HuH-7.5 (cell line): ENCODE data around the gene TNNC1.

Experiments
- DNase-seq: peaks from one replicate; pipeline ENCODE4 v3.0.0; 2011; ENCODE audit warnings: low spot score

The TNNC1 gene

DNA sequence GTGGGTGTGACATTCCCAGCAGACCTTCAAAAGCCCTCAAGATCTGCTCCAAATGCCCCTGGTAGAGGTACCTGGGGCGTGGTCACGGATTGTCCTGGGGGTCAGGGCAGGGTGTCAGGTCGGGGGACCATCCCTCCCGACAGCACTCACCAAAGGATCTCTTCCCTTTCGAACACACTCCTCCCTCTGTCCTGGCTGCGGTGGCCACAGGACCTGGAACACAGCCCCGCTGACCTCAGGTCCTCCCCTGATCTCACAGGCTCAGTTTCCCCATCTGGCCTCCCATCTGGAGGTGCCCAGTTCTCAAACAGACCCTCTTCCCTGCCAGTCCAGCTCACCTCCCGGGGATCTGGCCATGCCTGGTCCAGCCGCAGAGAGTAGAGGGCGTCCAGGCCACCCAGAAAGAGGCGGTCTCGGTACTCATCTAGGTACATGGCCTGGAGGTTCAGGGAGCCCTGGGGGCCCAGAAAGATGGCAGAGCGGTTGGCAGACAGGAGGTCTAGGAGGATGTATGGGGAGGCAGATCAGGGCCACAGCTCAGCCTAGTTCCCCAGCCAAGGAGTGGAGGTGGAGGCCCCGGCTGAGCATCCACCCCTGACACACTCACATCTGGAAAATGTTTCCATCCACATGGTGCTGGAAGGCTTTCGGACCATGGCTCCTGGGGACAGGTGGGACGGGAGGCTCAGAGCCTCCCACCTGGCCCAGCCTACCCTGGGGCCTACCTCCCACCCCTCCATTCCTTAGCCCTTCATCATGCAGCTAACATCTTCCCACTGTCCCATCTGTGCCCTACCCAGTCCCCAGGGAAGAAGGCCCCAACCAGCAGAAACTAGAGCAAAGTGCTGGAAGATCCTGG is 11.2 kb downstream of the TNNC1 start:
- DNase-seq, result no peak

- DNase-seq, result no peak
These were observed 12.0 kb downstream of the TNNC1 start for GRCh38 chr3:52441772-52442332.

DNA sequence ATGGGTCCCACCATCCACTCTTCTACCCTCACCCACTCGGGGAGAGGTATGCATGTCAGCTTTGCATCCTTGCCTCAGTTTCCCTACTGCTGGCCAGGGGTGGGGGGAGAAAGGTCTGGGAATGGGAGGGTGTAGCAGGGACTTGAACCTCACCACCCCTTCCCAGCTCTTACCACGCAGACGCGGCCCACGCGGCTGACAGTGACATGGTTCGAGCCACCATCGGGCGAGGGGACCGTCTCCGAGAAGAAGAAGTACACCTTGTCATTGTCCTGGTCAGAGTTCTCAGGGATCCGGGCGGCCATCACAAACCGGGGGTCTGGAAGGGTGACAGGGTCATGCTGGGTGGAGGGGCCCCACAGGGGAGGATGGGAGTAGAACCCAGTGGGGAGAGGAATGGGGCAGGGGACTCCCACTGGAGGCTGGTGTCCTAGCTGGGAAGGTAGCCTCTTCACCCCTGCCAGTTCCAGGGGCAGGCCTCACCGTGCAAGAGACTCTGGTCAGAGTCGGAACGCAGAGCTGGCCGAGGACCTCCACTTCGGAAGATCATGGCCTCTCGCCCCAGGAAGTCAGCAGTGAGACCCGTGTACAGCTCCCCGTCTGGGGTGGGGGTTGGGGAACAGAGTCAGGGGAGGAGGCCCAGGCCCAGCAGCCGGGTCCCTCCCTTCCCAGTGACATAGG is 12.6 kb downstream of the TNNC1 start:
- no peak for DNase-seq

- no peak for DNase-seq
These were observed 13.2 kb downstream of the TNNC1 start for GRCh38 chr3:52440671-52441070.

- DNase-seq, result no peak
These were observed 13.6 kb downstream of the TNNC1 start for GRCh38 chr3:52440249-52440551.

GRCh38 chr3:52439426-52440248 is 14.2 kb downstream of the TNNC1 start:
- no peak for DNase-seq

GRCh38 chr3:52438579-52439425 is 15.0 kb downstream of the TNNC1 start:
- DNase-seq, result no peak

DNA sequence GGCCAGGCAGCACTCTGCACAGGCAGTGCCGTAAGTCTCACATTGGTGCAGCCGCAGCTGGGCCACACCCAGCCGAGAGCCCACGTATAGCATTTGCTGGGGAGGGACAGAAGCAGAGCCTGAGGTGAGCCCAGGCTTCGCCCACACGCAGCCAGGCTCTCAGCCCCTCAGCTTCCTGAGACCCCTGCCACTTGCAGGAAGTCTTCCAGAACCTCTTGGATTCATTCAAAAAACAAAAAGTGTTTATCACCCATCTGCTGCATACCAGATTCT is 15.8 kb downstream of the TNNC1 start:
- DNase-seq, result no peak

GRCh38 chr3:52437326-52438103 is 16.3 kb downstream of the TNNC1 start:
- no peak for DNase-seq

GRCh38 chr3:52436500-52437149 is 17.2 kb downstream of the TNNC1 start:
- no peak for DNase-seq

- DNase-seq, result no peak
These were observed 18.4 kb downstream of the TNNC1 start for GRCh38 chr3:52435246-52436101.

GRCh38 chr3:52434491-52435115 is 19.2 kb downstream of the TNNC1 start:
- no peak for DNase-seq

DNA sequence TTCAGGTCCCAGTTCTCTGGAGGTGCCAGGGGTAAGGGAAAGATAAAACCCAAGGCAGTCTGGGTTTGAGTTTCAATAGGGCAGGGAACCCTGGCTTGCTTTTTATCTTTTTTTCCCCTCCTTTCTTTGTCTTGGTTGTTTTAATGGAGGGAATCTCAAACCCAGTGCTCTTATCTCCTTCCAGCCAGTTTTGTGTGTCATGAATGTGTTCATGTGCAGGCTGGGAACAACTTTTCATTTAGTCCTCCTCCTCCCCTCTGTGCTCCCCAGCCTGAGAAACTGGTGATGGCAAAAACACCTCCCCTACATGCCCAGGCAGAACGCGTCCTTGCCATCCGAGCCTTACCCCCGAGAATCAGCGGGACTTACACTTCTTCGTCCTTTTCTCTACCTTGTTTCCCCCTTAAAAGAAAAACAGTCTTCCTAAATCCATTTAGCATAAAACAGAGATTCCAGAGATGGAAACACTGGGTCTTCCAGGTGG is 19.8 kb downstream of the TNNC1 start:
- DNase-seq, result no peak

DNA sequence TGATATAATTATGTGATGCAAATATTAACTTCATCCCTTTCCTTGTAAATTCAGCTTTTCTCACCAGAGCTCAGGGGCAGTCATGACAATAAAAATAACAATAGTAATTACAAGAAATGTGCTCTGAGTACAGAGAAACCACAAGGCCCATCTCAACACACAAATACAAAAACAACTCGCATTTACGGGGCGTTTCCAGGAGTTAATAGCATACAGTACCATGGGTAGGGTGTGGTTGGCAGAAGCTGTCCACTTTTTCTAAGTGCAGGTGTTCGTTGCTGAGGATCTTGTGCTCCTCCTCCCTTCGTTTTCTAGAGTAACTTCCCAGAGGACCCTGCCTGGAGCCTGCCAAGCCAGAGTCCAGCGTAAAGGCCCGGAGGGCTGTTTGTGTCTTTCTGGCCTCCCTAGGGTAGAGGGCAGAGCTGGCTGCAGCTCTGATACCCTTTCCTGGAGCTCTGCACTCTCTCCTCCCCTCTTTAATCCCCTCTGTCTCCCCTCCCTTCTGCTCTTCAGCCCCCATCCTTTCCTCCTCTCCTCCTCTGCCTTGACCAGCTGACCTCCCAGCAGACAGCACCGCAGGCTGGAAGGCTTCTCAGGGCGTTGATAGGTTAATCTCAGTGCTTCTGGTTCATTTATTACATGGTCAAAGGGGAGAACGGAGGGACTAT is 20.4 kb downstream of the TNNC1 start:
- no peak for DNase-seq

DNA sequence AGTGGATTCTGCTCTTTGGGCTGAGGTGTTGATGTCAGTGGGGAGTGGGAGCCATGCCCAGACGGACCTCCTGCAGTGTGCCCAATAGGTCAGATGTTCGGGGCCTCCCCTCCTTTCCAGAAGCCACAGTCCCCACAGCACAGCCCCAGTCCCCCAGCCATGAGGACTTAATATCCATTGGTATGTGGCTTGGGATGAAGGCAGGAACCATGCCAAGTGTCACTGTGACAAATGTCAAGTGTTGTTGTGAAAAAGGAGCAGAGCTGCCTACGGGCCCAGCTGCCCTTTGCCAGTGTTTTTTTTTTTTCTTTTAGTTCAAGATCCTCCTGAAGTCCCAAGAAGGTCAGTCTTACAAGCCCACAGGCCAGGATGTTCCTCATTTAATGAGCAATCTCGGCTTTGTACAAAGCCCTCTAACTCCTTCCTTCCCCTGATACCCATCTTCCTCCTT is 21.1 kb downstream of the TNNC1 start:
- no peak for DNase-seq

- DNase-seq, result no peak
These were observed 21.6 kb downstream of the TNNC1 start for GRCh38 chr3:52432225-52432624.

DNA sequence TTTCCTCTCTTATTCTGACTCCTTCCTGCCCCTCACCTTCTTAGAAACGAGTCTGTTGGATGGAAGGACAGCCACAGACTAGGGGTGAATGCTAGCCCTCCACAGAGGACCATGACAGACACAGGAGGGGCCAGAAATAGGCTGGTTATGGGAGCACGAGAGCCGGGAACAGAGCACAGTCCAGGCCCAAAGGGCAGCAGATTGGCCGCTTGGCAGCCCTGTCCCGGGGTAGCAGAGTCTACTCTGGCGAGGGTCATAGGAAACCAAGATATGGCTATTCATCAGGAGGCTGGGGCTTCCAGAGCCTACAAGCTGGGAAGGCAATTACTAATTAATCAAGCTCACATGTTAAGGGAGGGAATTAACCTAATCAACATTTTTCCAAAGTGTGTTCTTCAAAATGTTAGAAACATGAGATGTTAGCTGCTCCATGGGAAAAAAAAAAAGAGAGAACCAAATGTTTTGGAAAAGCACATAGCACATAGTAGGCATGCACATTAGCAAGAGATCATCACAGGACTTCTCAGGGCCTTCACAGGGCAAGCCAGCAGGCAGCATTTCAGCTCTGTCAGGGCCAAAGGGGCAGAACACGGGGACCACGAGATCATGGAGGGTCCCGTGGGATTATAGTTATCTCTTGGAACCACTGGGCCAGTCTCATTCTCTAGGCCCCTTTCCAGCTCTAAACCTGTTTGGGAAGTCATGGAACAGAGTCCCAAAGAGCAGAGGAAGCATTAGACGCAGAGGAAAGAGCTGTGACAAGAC is 22.2 kb downstream of the TNNC1 start:
- DNase-seq, result no peak

- no peak for DNase-seq
These were observed 23.4 kb downstream of the TNNC1 start for GRCh38 chr3:52430416-52430810.
